GM19395 (cell line): ENCODE results near the gene EGR1.
"Not testable (repeated sequence)": the region's sequence is repeated elsewhere in the genome, so short reads cannot be mapped to it uniquely, and the experiment has no call there.

Experiments
- ATAC-seq: cut with Tn5 transposase; IDR thresholded peaks from one replicate; pipeline ENCODE4 v1.9.1; 2021; ENCODE audit warnings: mild to moderate bottlenecking, moderate library complexity; ENCODE audit not compliant: unreplicated experiment

The EGR1 gene

GRCh38 chr5:138506370-138507306, 41.4 kb downstream of the EGR1 start:
- ATAC-seq: no peak

- not testable (repeated sequence) for ATAC-seq
Measured at GRCh38 chr5:138507485-138507884, 42.2 kb downstream of the EGR1 start.

GRCh38 chr5:138508958-138509357, 43.7 kb downstream of the EGR1 start:
- ATAC-seq: no peak

- no peak for ATAC-seq
Measured at GRCh38 chr5:138514021-138514420, 48.7 kb downstream of the EGR1 start.

- no peak for ATAC-seq
Measured at GRCh38 chr5:138515556-138516245, 50.4 kb downstream of the EGR1 start.

- no peak for ATAC-seq
Measured at GRCh38 chr5:138517437-138517836, 52.2 kb downstream of the EGR1 start.
